ENCODE results near the gene GAP43. TPM values are rescaled to one million over a fixed set of nuclear protein-coding genes. Genes with fewer than 3 reads are reported as not detected.

Gene GAP43
- total and polyA plus RNA-seq, 2 of the 13 experiments (the other 11 are each of a cell fraction or from before 2014, with no cell fraction given) = not detected

DNA sequence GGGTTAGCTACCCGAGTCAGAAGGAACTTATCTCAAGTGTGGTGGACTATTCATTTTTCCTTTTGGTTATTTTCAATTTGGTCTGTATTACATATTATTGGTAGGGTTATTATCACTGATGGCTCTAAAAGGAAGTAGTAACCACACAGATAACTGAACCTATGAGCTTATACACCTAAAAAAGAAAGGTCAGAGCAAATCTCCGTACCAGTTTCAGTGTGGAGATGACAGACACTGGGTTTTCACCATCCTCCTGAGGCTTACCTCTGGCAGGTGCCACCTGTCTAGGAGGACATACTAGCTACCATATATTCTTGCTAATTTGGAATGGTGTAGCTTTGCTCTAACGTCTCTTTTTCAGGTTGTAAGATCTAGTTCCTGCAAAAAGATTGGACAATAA, 10.2 kb downstream of the GAP43 start:
- no TSS peak for BruUV-seq (replicated peaks)
- intact Hi-C loops (cut with micrococcal nuclease; ENCODE audit: unreplicated experiment) = no loop called here
- 33% methylated on average over 3 of the region's 3 CpGs for WGBS (ENCODE audit: low lambda C conversion rate)

More for the DNA sequence above, 10.2 kb downstream of the GAP43 start:
- no peak overlapping the region for H2AFZ ChIP-seq (ENCODE audit: low read length)
- in situ Hi-C loops (cut with HindIII; ENCODE audit: extremely low pct_ligation_motif_present, low pct_unique_long_range_greater_than_20kb) = no loop called here
- no peaks in the 10 kb centered on the region for H3K36me3 ChIP-seq (replicated peaks in 1 of 2; ENCODE audit: control insufficient read depth in 1 of 2, insufficient read depth in 2 of 2, low read length in 2 of 2)
- no peaks in the 10 kb centered on the region for H3K4me1 ChIP-seq (ENCODE audit: insufficient read depth, low read length)
- no peaks in the 10 kb centered on the region for H3K79me2 ChIP-seq (ENCODE audit: insufficient read depth, low read length)
- DNase-seq (ENCODE audit: low spot score) = no peak
- no peak overlapping the region for H3K27ac ChIP-seq (ENCODE audit: extremely low read length, insufficient read depth, low read length)
- TF ChIP-seq RAD21 (CRISPR knock-in tag; IDR thresholded peaks at IDR 0.05) (no peak), ZBTB14 (CRISPR knock-in tag; IDR thresholded peaks at IDR 0.05) (no peak), ZBTB26 (CRISPR knock-in tag; IDR thresholded peaks at IDR 0.05; ENCODE audit: borderline replicate concordance) (no peak), GATAD1 (CRISPR knock-in tag; IDR thresholded peaks at IDR 0.05) (no peak), BORCS8-MEF2B (CRISPR knock-in tag; IDR thresholded peaks at IDR 0.05) (no peak), ZNF724P (CRISPR knock-in tag; IDR thresholded peaks at IDR 0.05; ENCODE audit: borderline replicate concordance) (no peak), NFYC (CRISPR knock-in tag; IDR thresholded peaks at IDR 0.05) (no peak)
- TF ChIP-seq, protein P1, sequence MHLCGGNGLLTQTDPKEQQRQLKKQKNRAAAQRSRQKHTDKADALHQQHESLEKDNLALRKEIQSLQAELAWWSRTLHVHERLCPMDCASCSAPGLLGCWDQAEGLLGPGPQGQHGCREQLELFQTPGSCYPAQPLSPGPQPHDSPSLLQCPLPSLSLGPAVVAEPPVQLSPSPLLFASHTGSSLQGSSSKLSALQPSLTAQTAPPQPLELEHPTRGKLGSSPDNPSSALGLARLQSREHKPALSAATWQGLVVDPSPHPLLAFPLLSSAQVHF (CRISPR knock-in tag; IDR thresholded peaks at IDR 0.05) = no peak
- no peak overlapping the region for H3K9ac ChIP-seq (ENCODE audit: insufficient read depth, low read depth, low read length)
- ChIA-PET POLR2A (no interaction called here), CTCF (ENCODE audit: low intra/inter-chr PET ratio, low total read pairs) (no interaction called here)
- H3K9me3 ChIP-seq (ENCODE audit: low read length) = no peaks in the 10 kb centered on the region
- H3K4me3 ChIP-seq (replicated peaks in 1 of 3; ENCODE audit: insufficient read depth in 1 of 3, low read depth in 2 of 3, low read length in 3 of 3) = no peak overlapping the region
- H3K27me3 ChIP-seq (ENCODE audit: control insufficient read depth in 1 of 2, insufficient read depth in 2 of 2, low read length in 2 of 2) = no peaks in the 10 kb centered on the region
- no peaks in the 10 kb centered on the region for H4K20me1 ChIP-seq (ENCODE audit: insufficient read depth, low read length)
- no peak for FAIRE-seq
- no peak for ATAC-seq
- H3K4me2 ChIP-seq (ENCODE audit: low read depth, low read length) = no peak overlapping the region
